ENCODE data around the gene PLAAT2.

Gene PLAAT2

GRCh38 chr11:63512816-63513215 lies 50.4 kb downstream of the PLAAT2 start:
- no peak for DNase-seq

GRCh38 chr11:63511048-63511748 lies 52.0 kb downstream of the PLAAT2 start:
- no peak for DNase-seq

DNA sequence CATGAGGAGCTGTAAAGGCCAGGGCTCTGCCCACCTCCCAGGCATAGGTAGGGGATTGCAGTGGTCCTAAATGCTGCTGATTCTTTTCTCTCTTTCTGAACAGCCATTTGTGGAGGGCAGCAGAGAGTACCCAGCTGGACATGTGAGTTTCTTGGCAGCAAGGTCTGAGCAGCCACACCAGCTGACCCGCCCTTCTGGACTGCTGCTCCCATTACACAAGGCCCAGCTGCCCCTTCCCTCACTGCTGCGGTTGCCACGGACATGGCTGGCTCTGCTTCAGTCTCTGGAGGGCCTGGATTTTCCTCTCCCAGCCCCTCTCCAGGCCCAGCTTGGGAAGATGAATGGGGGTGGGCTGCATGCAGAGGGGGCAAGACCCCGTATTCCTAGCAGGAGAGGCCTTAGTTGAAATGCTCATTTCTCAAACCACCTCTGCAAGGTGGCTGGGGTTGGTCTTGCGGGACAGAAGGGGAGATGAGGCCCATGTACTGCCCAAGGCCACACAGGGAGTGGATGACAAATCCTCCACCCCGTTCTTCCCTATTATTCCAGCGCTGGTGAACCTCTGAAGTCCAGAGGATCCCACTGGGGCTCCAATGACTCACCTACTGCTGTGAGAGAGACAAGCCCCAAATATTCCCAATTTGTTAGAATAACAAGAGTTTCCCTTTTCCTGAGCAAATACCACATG lies 52.7 kb downstream of the PLAAT2 start:
- DNase-seq = no peak

GRCh38 chr11:63508745-63509144 lies 54.4 kb downstream of the PLAAT2 start:
- DNase-seq = no peak

DNA sequence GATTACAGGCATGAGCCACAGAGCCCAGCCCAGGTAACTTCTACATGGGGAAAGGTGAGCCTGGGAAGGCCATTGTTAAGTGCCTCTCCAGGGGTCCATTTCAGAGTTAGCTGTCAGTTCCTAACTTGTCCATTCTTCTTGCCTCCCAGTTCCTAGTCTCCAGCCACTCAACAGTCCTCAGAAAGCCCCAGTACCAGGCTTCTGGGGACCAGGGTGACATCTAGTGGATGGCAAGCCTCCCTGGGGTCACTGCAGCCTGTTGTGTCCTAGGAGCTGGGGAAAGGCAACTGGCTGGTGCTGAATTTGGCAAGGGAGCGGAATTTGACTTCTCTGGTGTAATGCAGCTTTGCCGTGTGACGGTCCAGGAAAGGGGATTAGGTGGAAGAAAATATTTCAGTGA lies 55.2 kb downstream of the PLAAT2 start:
- no peak for DNase-seq

DNA sequence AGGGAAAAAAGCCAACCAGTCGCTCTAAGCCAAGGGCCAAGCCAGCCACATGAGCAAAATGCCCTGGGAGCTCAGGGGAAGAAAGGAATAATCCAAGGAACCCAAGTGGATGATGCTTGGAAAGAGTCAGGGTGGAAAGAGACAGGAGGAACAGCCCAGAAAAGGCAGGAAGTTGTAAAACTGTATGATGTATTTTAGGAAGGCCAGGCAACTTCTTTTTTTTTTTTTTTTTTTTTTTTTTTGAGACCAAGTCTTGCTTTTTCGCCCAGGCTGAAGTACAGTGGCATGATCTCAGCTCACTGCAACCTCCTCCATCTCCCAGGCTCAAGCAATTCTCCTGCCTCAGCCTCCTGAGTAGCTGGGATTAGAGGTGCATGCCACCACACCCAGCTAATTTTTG lies 55.7 kb downstream of the PLAAT2 start:
- DNase-seq = no peak

DNA sequence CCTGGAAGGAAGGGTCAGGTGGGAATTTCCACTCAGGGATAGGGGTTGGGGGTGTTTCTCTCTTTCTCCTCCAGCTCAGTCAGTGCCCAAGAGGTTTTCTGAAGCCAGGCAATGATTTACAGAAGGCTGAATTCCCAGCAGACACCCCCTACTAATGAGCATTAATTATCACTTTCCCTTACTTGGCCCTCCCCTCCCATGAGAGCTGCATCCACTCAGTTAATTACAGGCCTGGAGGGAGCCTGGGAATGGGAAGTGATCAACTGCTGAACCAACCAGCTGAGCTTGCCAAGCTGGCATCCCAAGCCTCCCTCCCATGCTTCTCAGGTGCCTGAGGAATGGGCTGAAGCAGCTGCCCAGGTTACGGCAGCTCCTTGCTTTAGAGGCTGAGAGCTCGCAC lies 56.3 kb downstream of the PLAAT2 start:
- DNase-seq = no peak

DNA sequence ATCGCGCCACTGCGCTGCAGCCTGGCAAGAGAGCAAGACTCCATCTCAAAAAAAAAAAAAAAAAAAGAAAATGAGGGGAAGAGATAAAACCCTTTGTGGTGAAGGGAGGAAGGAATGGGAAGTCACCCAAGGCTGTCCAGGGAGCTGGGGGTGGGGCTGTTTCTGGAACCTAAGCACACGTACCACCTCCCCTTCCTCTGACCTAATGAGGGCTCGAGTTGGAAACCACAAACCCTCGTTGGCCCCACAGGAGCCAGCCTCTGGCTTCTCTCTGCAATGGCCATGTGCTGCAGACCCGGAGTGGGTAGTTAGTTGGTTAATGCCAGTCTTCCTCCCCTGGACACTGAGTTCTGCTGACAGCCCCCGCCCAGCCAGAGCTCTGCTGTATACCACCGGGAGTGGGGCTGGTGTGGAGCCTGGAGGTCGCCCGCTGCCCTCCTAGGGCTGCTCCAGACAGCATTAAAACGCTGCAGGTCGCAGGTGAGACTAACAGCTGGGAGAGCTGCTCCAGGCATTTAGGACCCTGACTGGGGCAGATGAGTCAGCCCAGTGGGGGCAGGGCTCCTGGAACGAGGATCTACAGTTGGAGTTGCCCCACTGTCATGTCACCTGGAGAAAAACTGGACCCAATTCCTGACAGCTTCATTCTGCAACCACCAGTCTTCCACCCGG lies 57.2 kb downstream of the PLAAT2 start, which contains the start of gene LGALS12:
TSS of gene LGALS12 (plus strand) at position 228 of the 672 bp plus-strand sequence. CDS start at position 603, 375 bp downstream.
- DNase-seq = no peak

DNA sequence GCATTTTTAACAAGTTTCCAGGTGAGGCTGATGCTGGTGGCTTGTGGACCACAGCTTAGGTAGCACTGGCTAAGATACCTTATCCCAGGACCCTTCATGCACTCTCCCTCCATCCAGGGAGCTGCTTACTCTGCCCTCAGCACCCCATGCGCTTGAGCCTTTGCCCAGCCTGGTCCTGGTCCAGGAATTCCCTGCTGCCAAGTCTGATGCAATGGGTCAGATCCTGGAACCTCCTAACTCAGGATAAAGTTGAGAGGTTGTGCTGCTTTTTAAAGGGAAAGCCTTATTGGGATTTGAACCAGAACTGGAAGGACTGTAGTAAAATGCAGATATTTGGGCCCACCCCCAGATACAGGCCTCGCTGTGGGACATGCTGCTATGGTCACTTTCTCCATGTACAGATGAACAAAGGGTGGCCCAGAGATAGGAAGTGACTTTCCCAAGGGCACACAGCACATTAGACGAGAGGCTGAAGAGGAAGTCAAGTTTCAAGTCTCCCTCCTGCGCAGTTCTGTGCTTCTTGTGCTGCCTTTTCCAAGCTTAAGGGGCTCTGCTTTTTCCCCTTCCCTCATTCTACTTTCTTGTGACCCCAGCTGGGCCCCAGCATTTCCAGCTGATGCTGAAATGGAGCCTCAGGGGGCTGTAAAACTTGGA lies 58.1 kb downstream of the PLAAT2 start:
- no peak for DNase-seq

DNA sequence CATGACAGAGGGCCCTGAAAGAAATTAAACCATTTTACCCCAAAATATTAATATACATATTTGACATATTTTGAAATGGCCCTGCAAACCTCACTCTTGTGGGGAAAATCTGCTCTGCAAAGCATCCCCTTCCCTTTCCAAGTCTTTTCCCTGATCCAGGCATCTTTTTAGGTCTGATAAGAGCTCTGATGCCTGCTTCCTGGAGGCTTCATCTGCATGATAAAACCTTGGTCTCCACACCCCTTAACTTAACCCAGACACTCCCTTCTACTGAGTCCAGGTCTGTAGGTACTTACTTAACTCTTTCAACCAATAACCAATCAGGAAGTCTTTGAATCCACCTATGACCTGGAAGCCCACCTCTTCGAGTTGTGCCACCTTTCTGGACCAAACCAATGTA lies 59.1 kb downstream of the PLAAT2 start:
- no peak for DNase-seq

DNA sequence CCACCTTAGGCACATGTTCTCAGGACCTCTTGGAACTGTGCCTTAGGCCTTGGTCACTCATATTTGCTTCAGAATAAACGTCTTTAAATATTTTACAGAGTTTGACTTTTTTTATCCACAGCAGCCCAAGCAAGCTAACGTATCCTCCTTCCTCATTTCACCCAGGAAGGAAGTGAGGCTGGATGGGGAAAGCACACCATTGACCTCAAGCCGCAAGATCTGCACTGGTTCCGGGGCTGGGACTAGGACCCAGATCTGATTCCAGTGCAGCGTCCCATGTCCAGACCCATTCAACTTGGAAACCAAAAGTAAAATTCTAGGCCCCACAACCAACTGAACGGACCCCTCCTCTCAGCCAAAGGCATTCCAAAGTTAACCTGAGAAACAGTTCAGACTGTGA lies 59.7 kb downstream of the PLAAT2 start:
- DNase-seq = no peak

All from NCI-H1436 treated with DMSO at 0.1 percent for 48 hours (cell line).